Activated naive CD8-positive, alpha-beta T cell (primary cell): Measurements from ENCODE around the gene RIPK3.
"Not testable (repeated sequence)": the region's sequence is repeated elsewhere in the genome, so short reads cannot be mapped to it uniquely, and the experiment has no call there.

Experiments
- H3K27ac Mint-ChIP-seq: one replicate; pipeline ENCODE4 v1.8.0; 2021; ENCODE audit warnings: mixed read lengths
- H3K27me3 Mint-ChIP-seq: one replicate; pipeline ENCODE4 v1.8.0; 2021; ENCODE audit warnings: mixed read lengths
- H3K36me3 Mint-ChIP-seq: one replicate; pipeline ENCODE4 v1.8.0; 2021; ENCODE audit warnings: mixed read lengths
- H3K4me1 Mint-ChIP-seq: one replicate; pipeline ENCODE4 v1.8.0; 2021; ENCODE audit warnings: low read depth, mixed read lengths
- H3K4me3 Mint-ChIP-seq: one replicate; pipeline ENCODE4 v1.8.0; 2021; ENCODE audit warnings: mild to moderate bottlenecking, mixed read lengths
- H3K9me3 Mint-ChIP-seq: one replicate; pipeline ENCODE4 v1.8.0; 2021; ENCODE audit warnings: low read depth, mixed read lengths

Gene RIPK3

DNA sequence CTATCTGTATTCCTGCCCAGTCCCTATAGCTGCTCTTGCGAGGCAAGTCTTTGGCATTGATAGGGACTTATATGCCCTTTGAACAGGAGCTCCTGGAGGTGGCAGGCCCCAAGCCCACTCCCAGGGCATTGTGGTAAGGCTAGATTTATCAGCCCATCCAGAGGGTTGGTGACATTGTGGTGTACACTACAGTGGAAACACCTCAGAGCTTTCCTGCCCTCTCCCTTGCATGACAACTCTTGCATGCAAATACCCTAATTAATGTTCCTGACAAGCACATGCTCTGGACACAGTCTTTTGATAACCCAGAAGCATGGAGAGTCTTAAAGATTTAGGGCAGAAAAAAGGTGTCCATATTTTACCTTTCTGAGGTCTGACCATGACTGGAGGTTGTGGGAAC lies 815 bp upstream of the RIPK3 start:
- H3K4me3 Mint-ChIP-seq: peak overlapping the region; percentile 91
- H3K27me3 Mint-ChIP-seq: peaks cover 5% of the 10 kb centered on the region
- no peaks in the 10 kb centered on the region for H3K9me3 Mint-ChIP-seq
- H3K4me1 Mint-ChIP-seq: peaks cover 22% of the 10 kb centered on the region
- no peak overlapping the region for H3K27ac Mint-ChIP-seq
- H3K36me3 Mint-ChIP-seq: peaks cover 2% of the 10 kb centered on the region

DNA sequence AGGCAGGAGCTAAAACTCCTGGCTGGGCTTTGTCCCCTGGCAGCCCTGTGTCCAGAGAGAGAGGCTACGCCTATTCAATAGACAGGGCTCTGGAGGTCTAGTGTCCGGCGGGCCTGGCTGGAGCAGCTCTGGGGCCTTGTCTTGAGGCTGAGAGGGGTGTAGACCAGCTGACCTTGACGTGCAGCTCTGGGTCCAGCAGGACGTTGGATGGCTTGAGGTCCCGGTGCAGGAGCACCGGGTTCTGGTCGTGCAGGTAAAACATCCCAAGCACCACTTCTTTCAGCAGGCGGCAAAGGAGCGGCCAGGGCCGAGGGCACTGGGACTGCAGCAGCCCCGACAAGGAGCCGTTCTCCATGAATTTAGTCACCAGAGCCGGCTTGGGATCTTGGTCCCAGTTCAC lies 948 bp downstream of the RIPK3 start:
- Mint-ChIP-seq H3K4me1 (peaks cover 32% of the 10 kb centered on the region), H3K27me3 (peaks cover 3% of the 10 kb centered on the region), H3K27ac (no peak overlapping the region), H3K36me3 (peaks cover 2% of the 10 kb centered on the region), H3K4me3 (peak overlapping the region; percentile 91), H3K9me3 (no peaks in the 10 kb centered on the region)

DNA sequence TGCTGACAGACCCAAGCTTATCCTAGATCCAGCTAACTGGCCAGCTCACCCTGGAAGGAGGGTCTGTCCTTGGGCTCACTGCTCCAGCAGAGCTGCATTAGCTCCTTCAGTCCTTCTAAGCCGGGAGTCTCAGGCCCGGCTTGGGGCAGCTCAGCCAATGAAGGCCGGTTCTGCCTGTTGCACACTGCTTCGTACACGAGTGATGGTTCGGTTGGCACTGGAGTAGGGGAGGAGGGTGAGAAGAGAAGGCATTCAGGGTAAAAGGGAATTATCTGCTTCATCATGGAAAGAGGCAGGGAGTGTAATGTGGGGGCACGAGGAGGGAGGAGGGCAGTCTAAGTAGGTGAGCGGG lies 2.0 kb downstream of the RIPK3 start:
- peaks cover 2% of the 10 kb centered on the region for H3K27me3 Mint-ChIP-seq
- no peaks in the 10 kb centered on the region for H3K9me3 Mint-ChIP-seq
- H3K36me3 Mint-ChIP-seq: peaks cover 2% of the 10 kb centered on the region
- H3K4me3 Mint-ChIP-seq: peak overlapping the region; percentile 91
- peaks cover 41% of the 10 kb centered on the region for H3K4me1 Mint-ChIP-seq
- H3K27ac Mint-ChIP-seq: no peak overlapping the region

DNA sequence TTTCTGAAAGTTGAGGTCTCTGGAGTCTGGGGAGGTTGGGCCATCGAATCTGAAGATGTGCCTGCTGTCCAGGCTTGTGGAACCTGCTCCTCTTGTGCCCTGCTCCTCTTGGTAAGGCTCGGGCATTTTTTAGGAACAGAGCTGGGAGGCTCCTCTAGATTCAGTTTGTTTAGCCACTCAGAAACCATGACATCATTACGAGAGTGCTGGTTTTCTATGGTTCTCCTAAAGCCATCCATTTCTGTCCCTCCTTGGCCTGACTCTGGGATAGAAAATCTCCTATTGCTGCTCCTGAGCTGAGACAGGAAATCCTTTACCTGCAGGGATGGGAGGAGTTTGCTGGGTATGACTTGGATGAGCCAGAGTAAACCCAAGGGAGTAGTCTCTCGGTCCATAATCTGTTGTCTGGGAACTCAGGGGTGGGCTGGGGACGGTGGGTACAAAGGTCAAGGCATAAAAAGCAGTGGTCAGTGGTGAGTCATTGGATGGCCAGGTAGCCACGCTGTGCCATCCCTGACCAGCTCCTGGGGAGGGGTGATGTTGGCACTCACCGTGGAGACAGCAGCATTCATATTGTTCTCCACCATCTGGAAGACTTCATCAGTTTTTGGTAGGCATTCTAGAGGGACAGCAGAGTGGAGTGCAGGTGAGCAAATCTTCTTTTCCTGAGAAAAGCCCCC lies 2.5 kb downstream of the RIPK3 start:
- Mint-ChIP-seq H3K4me3 (no peak overlapping the region), H3K27me3 (peaks cover 4% of the 10 kb centered on the region), H3K4me1 (peaks cover 45% of the 10 kb centered on the region), H3K36me3 (peaks cover 2% of the 10 kb centered on the region), H3K9me3 (no peaks in the 10 kb centered on the region), H3K27ac (no peak overlapping the region)

DNA sequence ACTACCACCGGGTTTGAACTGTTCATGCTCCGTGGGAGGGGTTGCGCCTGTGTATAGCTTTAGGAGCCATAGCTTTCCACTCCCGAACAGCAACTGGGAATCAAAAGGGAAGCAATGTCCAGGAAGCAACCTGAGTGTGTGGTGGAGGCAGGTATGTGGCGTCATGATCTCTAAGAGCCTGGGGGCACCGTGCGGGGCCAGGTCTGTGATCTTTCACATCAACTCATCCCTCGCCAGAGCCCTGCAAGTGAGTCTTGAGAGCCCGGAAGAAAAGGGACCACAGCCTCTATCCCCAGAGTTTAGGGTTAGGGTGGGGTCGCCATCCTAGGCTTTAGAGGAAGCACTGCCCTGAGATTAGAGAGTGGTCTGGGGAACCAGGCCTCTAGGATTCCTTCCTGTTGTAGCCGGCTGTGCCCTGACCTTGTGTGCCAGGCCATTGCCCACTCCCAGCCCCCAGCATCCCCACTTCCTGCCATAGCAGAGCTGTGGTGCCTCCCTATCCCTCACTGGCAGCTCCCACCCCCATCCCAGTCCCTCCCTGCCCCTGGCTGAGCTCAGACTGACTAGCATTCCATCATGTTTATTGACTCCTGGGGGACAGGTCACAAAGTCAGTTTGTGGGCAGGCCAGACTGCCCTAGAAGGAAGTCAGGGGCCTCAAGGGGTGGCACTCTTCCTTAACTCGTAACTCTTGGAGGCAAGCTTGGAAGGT lies 4.2 kb downstream of the RIPK3 start:
- peak overlapping the region; percentile 61 for H3K4me3 Mint-ChIP-seq
- H3K4me1 Mint-ChIP-seq: peaks cover 53% of the 10 kb centered on the region
- no peak overlapping the region for H3K27ac Mint-ChIP-seq
- no peaks in the 10 kb centered on the region for H3K9me3 Mint-ChIP-seq
- H3K27me3 Mint-ChIP-seq: peaks cover 7% of the 10 kb centered on the region
- H3K36me3 Mint-ChIP-seq: peaks cover 2% of the 10 kb centered on the region

DNA sequence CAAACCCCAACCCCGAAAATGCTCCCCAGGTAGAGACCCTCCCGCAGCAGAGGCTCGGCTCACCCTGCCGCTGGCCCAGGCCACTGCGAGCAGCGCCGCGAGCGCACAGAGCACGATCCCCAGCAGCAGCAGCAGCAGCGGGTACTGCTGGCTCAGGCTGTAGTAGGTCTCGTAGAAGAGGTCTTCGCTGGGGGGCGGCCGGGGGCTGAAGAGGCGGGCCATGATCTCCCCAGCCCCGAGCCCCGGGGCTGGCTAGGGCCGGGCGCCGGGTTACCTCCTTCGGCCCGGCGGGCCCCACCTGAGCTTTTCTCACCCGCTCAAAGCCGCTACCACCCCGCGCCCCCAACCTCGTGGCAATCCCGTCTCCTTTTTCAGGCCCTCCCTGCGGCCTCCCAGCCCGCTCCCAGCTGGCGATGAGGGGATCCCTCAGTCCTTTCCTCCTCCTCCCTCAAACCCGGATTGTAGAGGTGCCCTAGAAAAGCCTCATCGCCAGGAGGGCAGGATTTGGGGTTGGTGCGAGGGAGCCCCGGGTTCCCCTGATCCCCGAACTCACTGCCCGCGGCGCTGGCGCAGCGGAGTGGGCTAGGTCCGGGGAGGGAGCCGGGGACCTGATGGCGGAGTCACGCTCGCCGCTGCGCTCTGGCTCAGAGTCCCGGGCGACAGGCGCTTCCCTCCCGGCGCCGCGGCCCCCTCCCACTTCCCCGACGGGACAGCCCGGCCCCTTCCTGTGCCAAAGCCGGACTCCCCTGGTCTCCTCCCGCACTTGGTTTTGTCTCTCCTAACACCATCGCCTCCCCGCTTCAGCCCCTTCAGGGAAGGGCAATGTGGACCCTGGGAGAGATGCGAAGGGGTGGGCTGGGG lies 5.1 kb downstream of the RIPK3 start, which contains the start of gene ADCY4:
TSS of gene ADCY4 (minus strand) at position 641 of the 861 bp plus-strand sequence. CDS start at position 222, 419 bp downstream.
- Mint-ChIP-seq H3K4me3 (peak within 1 kb of the TSS; percentile 92), H3K36me3 (peaks cover 2% of the 10 kb centered on the region), H3K27me3 (peaks cover 8% of the 10 kb centered on the region), H3K27ac (no peak within 1 kb of the TSS), H3K9me3 (no peaks in the 10 kb centered on the region), H3K4me1 (peaks cover 49% of the 10 kb centered on the region)

DNA sequence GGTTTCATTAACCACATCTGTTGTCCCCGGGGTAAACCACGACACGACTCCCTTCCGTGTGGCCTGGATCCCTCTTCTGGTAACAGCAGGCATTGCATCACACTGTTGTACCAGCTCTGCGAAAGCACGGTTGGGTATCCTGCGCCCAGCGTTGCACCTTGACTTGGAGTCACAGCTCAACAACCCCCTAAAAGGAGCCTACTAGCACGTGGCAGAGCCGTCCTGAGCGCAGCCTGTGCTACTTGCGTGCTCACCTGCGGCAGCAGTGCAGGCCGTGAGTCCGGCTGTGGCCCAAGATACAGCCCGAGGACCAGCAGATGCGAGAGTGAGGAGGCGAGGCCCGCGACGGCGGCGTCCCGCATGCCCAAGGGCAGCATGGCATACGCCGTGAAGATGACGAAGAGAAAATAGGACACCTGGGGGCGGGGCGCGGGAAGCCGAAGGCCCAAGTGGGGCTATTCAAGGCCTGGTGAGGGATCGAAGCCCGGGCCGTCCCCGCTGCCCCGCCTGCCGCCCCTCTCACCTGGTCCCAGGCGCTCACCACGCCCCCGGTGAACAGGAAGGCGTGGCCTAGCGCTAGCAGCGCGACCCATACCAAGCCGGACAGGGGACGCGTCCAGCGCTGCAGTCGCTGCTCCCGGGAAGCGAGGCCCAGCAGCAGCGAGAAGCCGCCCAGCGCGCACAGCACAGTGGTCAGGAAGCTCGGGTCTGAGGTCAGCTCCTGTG lies 7.4 kb downstream of the RIPK3 start:
- H3K4me3 Mint-ChIP-seq: peak overlapping the region; percentile 92
- peaks cover 8% of the 10 kb centered on the region for H3K27me3 Mint-ChIP-seq
- peaks cover 45% of the 10 kb centered on the region for H3K4me1 Mint-ChIP-seq
- H3K9me3 Mint-ChIP-seq: no peaks in the 10 kb centered on the region
- H3K27ac Mint-ChIP-seq: peak overlapping the region; percentile 82
- peaks cover 2% of the 10 kb centered on the region for H3K36me3 Mint-ChIP-seq

DNA sequence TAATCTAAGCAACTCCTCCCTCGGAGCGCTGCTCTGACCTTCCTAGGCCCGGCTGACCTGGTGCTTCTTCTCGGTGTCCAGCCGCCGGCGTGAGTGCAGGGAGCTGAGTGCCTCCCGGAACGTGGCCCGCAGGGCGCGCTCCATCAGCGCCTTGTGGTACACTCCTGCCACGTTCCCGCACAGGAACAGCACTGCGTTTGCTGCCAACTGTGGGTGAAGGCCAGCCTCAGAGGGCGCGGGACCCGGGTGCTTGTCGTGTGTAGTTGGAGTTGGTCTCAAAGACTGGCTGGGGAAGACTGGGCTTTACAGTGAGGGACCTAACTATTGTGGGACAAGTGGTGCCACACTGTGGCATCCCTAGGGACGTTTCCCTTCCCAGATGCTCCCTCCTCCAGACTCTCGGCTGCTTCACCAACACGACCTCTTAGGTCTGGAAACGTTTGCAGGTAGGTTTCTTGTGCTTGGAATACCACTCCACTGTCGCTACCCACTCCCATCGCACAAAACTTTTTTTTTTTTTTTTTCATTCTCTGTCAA lies 8.0 kb downstream of the RIPK3 start:
- H3K9me3 Mint-ChIP-seq: no peaks in the 10 kb centered on the region
- peaks cover 2% of the 10 kb centered on the region for H3K36me3 Mint-ChIP-seq
- H3K4me3 Mint-ChIP-seq: peak overlapping the region; percentile 92
- H3K27ac Mint-ChIP-seq: peak overlapping the region; percentile 82
- peaks cover 8% of the 10 kb centered on the region for H3K27me3 Mint-ChIP-seq
- peaks cover 49% of the 10 kb centered on the region for H3K4me1 Mint-ChIP-seq

DNA sequence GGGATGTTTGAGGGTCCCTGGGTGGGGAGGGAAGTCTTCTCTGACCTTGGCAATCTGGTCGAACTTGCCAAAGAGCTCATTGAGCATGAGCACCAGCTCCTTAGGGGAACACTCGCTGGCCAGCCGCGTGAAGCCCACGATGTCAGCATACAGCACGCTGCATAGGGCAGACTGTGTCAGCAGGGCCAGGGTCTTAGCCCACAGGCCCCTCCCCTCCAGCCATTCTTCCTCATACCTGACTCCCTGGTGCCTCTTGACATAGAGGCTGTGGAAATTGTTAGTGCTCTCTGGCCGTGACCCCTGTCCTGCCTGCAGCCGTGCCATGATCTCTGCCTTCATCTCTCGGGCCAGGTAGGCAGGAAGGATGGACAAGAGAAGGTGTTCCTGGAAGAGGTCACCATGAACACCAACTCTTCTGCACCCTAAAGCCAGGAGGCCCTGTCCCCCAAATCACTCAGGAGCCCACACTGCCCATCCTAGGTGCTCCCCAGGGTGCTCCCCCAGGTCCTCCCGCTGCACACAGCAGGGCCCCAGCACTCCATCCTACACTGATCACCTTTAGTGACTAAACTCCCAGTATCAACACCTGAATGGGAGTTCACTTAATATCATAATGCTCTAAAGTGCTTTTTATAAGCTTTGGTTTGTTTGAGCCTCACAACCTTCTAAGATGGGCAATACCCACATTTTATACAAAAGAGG lies 8.7 kb downstream of the RIPK3 start:
- Mint-ChIP-seq H3K4me3 (no peak overlapping the region), H3K36me3 (peaks cover 1% of the 10 kb centered on the region), H3K4me1 (peaks cover 47% of the 10 kb centered on the region), H3K27ac (no peak overlapping the region), H3K27me3 (peaks cover 8% of the 10 kb centered on the region), H3K9me3 (no peaks in the 10 kb centered on the region)

DNA sequence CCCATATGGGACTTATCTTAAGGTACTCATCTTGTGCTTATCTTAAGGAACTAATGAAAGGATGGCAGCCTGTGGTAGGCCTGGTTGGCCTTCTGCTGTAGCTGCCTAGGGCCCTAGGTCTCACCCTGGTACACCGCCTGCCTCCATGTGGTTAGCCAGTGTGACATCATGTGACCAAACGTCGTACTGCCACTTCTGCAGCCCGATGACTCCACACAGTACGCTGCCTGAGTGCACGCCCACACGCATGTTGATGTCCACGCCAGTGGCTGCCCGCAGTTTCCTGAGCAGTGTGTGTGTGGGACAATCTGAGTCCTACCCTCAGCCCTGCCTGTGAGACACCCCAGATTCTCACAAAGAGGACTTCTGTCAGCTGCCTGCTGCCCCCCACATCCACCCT lies 10.1 kb downstream of the RIPK3 start:
- H3K27ac Mint-ChIP-seq: no peak overlapping the region
- H3K9me3 Mint-ChIP-seq: no peaks in the 10 kb centered on the region
- H3K4me1 Mint-ChIP-seq: peaks cover 41% of the 10 kb centered on the region
- H3K36me3 Mint-ChIP-seq: no peaks in the 10 kb centered on the region
- H3K4me3 Mint-ChIP-seq: no peak overlapping the region
- peaks cover 6% of the 10 kb centered on the region for H3K27me3 Mint-ChIP-seq

DNA sequence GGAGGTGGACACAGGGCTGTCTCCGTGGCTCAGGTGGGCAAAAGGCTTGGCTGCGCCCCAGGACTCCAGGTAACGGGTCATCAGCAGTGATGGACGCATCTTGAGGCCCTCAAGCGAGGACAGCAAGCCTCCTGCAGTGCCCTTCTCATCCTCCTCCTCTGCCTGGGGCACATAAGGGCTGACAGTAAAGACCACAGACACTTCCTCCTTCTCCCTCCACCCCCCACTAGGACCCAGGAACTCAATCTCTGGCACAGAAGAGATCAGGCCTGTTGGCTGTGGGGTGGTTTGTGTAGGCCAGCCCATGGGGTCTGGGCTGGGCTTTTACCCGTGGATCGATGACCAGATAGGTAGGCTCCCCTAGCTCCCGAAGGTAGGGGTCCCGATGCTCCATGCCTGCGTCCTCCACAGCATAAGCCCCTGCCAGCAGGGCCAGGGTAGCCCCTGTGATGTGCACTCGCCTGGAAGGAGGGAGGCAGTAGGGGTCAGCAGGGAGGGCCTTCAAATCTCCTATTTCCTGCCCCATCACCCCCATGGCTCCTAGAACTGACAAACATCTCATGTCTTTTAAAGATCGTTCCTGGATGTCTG lies 10.6 kb downstream of the RIPK3 start:
- Mint-ChIP-seq H3K36me3 (no peaks in the 10 kb centered on the region), H3K27me3 (peaks cover 6% of the 10 kb centered on the region), H3K4me3 (no peak overlapping the region), H3K27ac (no peak overlapping the region), H3K4me1 (peaks cover 39% of the 10 kb centered on the region), H3K9me3 (no peaks in the 10 kb centered on the region)

DNA sequence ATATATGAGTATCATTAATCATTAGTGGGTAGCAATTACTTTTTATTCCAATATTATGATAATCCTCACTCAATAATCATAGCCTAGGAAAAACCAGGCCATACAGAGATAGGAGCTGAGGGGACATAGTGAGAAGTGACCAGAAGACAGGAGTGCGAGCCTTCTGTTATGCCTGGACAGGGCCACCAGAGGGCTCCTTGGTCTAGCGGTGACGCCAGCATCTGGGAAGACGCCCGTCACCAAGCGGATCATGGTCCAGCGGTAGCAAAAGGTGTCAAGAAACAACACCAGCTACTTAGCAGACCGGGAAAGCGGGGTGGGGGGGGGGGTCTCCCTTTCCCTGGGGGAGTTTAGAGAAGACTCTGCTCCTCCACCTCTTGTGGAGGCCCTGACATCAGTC lies 11.9 kb downstream of the RIPK3 start:
- not testable (repeated sequence) for H3K27ac Mint-ChIP-seq, H3K36me3 Mint-ChIP-seq, H3K9me3 Mint-ChIP-seq, H3K27me3 Mint-ChIP-seq, H3K4me3 Mint-ChIP-seq
- H3K4me1 Mint-ChIP-seq: peaks cover 28% of the 10 kb centered on the region

DNA sequence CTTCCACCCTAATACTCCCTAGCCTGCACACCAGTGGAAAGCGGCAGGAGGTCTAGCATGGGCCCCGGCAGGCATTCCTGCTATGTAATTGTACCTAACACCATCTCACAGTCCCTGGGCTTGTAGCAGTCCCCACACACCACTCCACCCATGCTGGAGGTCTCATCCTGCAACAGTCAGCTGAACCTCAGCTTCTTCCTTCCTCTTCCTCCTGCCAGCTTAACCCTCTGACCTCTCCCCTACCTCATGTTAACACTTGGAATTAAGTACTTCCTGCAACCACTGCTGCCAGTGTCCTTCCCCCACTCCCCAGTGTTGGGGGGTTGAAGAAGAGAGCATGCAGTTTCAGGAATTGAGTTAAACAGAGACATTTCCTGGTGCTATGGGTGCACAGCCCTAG lies 12.5 kb downstream of the RIPK3 start:
- no peak overlapping the region for H3K4me3 Mint-ChIP-seq
- no peak overlapping the region for H3K27ac Mint-ChIP-seq
- peaks cover 23% of the 10 kb centered on the region for H3K4me1 Mint-ChIP-seq
- H3K27me3 Mint-ChIP-seq: peaks cover 5% of the 10 kb centered on the region
- no peaks in the 10 kb centered on the region for H3K9me3 Mint-ChIP-seq
- H3K36me3 Mint-ChIP-seq: no peaks in the 10 kb centered on the region

DNA sequence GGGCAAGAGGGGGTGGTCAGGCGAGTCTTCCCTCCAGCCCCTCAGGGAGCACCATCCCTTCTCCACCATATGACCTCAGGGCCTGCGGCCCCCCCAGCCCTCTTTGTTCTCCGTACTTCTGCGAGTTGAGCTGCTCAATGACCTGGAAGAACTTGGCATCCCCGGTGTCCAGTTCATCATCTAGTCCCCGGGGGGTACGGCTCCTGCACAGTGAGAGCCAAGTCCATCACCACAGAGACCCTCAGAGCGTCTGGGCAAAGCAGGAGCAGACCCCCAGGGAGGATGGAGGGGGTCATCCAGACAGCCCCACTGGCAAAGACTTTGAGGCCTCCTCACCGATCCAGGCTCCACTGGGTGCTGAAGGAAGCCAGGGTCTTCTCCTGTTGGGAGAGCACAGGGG lies 13.8 kb downstream of the RIPK3 start:
- H3K4me3 Mint-ChIP-seq: no peak overlapping the region
- peaks cover 16% of the 10 kb centered on the region for H3K4me1 Mint-ChIP-seq
- peaks cover 1% of the 10 kb centered on the region for H3K27me3 Mint-ChIP-seq
- H3K9me3 Mint-ChIP-seq: no peaks in the 10 kb centered on the region
- H3K27ac Mint-ChIP-seq: no peak overlapping the region
- no peaks in the 10 kb centered on the region for H3K36me3 Mint-ChIP-seq
